K562 (cell line): ENCODE measurements around the gene SAMD13. TPM values are rescaled to one million over a fixed set of nuclear protein-coding genes. Genes with fewer than 3 reads are reported as not detected.

Experiments used
- ATAC-seq: fragments of 200-7000 bp; cut with Tn5 transposase; 3 replicates; pipeline ENCODE4 v1.9.1; 2020; ENCODE audit warnings: moderate library complexity
- BruUV-seq: library from RNA; stranded (reverse); fragments of 400-500 nt; replicated peaks from 2 replicates; lab custom pipeline; 2021; lab: Mats Ljungman, UMichigan
- CTCF ChIA-PET: fragments of 300-600 bp; formaldehyde crosslinking; extraction: SDS; loops from one replicate; lab custom pipeline; 2021; ENCODE audit warnings: low intra/inter-chr PET ratio; lab: Yijun Ruan, JAX
- POLR2A ChIA-PET: fragments of 300-600, 350-650 bp; sonication (Branson Sonifier 250); formaldehyde crosslinking; extraction: SDS; loops from one replicate; lab custom pipeline; 2021; ENCODE audit warnings: antibody characterized with exemption, inconsistent platforms; lab: Yijun Ruan, JAX
- DNase-seq, 4 experiments: peaks; one replicate each; pipeline versions ENCODE4 v3.0.0 to v3.0.0-alpha.2; 2011 to 2018; ENCODE audit warnings: low spot score in 3 of 4, mixed read lengths in 3 of 4; ENCODE audit errors: extremely low read depth in 1 of 4
- FAIRE-seq: peaks from 2 replicates; lab custom pipeline; 2011; peaks lifted over from hg19 to GRCh38; lab: Jason Lieb, UNC
- H2AFZ ChIP-seq: 2 replicates; pipeline ENCODE4 v1.6.0; 2011; ENCODE audit warnings: low read depth, low read length, control low read depth, inconsistent platforms
- H3K27ac ChIP-seq: fragments of 200-600 bp; 3 replicates; pipeline ENCODE4 v1.8.0; 2011; ENCODE audit warnings: low read depth, mild to moderate bottlenecking, control low read depth, inconsistent platforms, low read length, moderate library complexity, mixed read lengths; ENCODE audit errors: extremely low read depth
- H3K27me3 ChIP-seq, 2 experiments: fragments of 300-600 bp in 1 of 2; 2 replicates in 1 of 2; 3 replicates in 1 of 2; pipeline versions ENCODE4 v1.6.0 to v1.8.0; 2011; ENCODE audit warnings: inconsistent platforms in 2 of 2, low read length in 2 of 2, mild to moderate bottlenecking in 1 of 2, mixed read lengths in 1 of 2, moderate library complexity in 1 of 2; ENCODE audit not compliant: control insufficient read depth in 2 of 2, insufficient read depth in 2 of 2
- H3K36me3 ChIP-seq: fragments of 300-600 bp; 3 replicates; pipeline ENCODE4 v1.8.0; 2011; ENCODE audit warnings: mild to moderate bottlenecking, low read length, inconsistent platforms; ENCODE audit not compliant: control insufficient read depth, insufficient read depth
- H3K4me1 ChIP-seq, 2 experiments: fragments of 200-600 bp in 1 of 2; replicated peaks in 1 of 2; 2 replicates in 1 of 2; 3 replicates in 1 of 2; pipeline versions ENCODE4 v1.5.1 to v1.8.0; 2011; ENCODE audit warnings: inconsistent platforms in 2 of 2, low read length in 2 of 2, mild to moderate bottlenecking in 1 of 2, mixed read lengths in 1 of 2, moderate library complexity in 1 of 2; ENCODE audit not compliant: control insufficient read depth in 2 of 2, insufficient read depth in 2 of 2
- H3K4me2 ChIP-seq: 2 replicates; pipeline ENCODE4 v1.6.1; 2011; ENCODE audit warnings: low read length, control low read depth, inconsistent platforms, mixed read lengths; ENCODE audit not compliant: insufficient read depth
- H3K4me3 ChIP-seq: fragments of 200-600 bp; sonication (generic), shearing (Covaris generic); 2 replicates; pipeline ENCODE4 v1.5.1; 2016; ENCODE audit warnings: control low read depth, inconsistent platforms
- H3K79me2 ChIP-seq: fragments of 200-600 bp; 3 replicates; pipeline ENCODE4 v1.8.0; 2011; ENCODE audit warnings: low read length, inconsistent platforms; ENCODE audit not compliant: control insufficient read depth, insufficient read depth
- H3K9ac ChIP-seq, 2 experiments: 2 replicates each; pipeline versions ENCODE4 v1.6.0 to v1.6.1; 2011; ENCODE audit warnings: low read depth in 2 of 2, low read length in 2 of 2, control low read depth in 1 of 2, inconsistent platforms in 1 of 2, mild to moderate bottlenecking in 1 of 2, mixed read lengths in 1 of 2; ENCODE audit not compliant: insufficient read depth in 1 of 2
- H3K9me1 ChIP-seq: one replicate; pipeline ENCODE4 v1.6.0; 2011; ENCODE audit warnings: inconsistent platforms, mild to moderate bottlenecking, low read length, moderate library complexity; ENCODE audit not compliant: control insufficient read depth, insufficient read depth
- H3K9me3 ChIP-seq: replicated peaks from 2 replicates; pipeline ENCODE4 v1.5.1; 2011; ENCODE audit warnings: low read depth, low read length, inconsistent platforms; ENCODE audit not compliant: control insufficient read depth, insufficient read depth
- H4K20me1 ChIP-seq: replicated peaks from 2 replicates; pipeline ENCODE4 v1.6.1; 2011; ENCODE audit warnings: low read length, inconsistent platforms, mixed read lengths; ENCODE audit not compliant: control insufficient read depth, insufficient read depth
- ATF7 ChIP-seq: fragments of 450-650 bp; IDR thresholded peaks from 2 replicates; pipeline ENCODE4 v1.7.1; 2014; ENCODE audit warnings: mild to moderate bottlenecking, moderate library complexity
- CC2D1A ChIP-seq: fragments of 450-650 bp; IDR thresholded peaks from 2 replicates; pipeline ENCODE4 v1.6.1; 2017; ENCODE audit warnings: mild to moderate bottlenecking
- FOXM1 ChIP-seq, 2 experiments: fragments of 450-650 bp in 1 of 2; sonication (generic) in 1 of 2; formaldehyde crosslinking in 1 of 2; IDR thresholded peaks; 2 replicates each; pipeline versions ENCODE4 v1.6.1 to v1.9.0; 2017 to 2022; ENCODE audit warnings: low read depth in 2 of 2, mild to moderate bottlenecking in 2 of 2, missing genetic modification reagents in 1 of 2, moderate library complexity in 1 of 2
- NCOA6 ChIP-seq: fragments of 450-650 bp; IDR thresholded peaks from 2 replicates; pipeline ENCODE4 v1.6.1; 2017; ENCODE audit warnings: mild to moderate bottlenecking
- TRIM28 ChIP-seq: fragments of 450-650 bp; IDR thresholded peaks from 2 replicates; pipeline ENCODE4 v1.6.1; 2017
- ZNF124 ChIP-seq: sonication (generic); formaldehyde crosslinking; IDR thresholded peaks from 2 replicates; pipeline ENCODE4 v1.8.1; 2022; ENCODE audit warnings: missing genetic modification reagents
- ZNF76 ChIP-seq: fragments of 250-450 bp; sonication (Bioruptor Pico); IDR thresholded peaks from 2 replicates; pipeline ENCODE4 v1.4.0; 2020; ENCODE audit warnings: mild to moderate bottlenecking, moderate library complexity, borderline replicate concordance
- whole genome bisulfite sequencing: fragments of 100-300 bp; shearing (Covaris generic); methylation state at CpG from one replicate; pipeline ENCODE4 v1.1.6; 2016; ENCODE audit warnings: low coverage, mixed read lengths; ENCODE audit not compliant: insufficient coverage; ENCODE audit errors: missing lambda C conversion rate; 5-methylcytosine and 5-hydroxymethylcytosine counted together
- in situ Hi-C: fragments of 300-500 bp; cut with MboI; formaldehyde crosslinking; loops from 4 replicates; pipeline ENCODE4 v1.15.0; 2018; ENCODE audit warnings: inconsistent platforms, mixed read lengths
- intact Hi-C: fragments of 100-400 bp; cut with micrococcal nuclease; formaldehyde crosslinking; loops from 2 replicates; pipeline ENCODE4 v1.14.2; 2022
- polyA plus RNA-seq, 8 experiments: library from polyadenylated mRNA; depleted of rRNA in 4 of 8; stranded (reverse) in 5 of 8; unstranded in 3 of 8; fragments of >200 nt; fragmentation: Nextera tagmentation in 2 of 8; fragmentation: Illumina TruSeq in 1 of 8; extraction: Ambion mirVana in 2 of 8; extraction: Trizol in 1 of 8; gene quantifications; 2 replicates each; pipeline versions ENCODE4 v1.2.1 to v1.2.3, GENCODE V29; 2011 to 2014; ENCODE audit warnings: inconsistent platforms in 1 of 8, missing spikeins in 1 of 8
- total RNA-seq, 7 experiments: library from RNA; depleted of rRNA in 6 of 7; stranded (reverse); fragments of >200 nt in 6 of 7; fragmentation: Illumina TruSeq in 2 of 7; extraction: Trizol in 2 of 7; gene quantifications; 2 replicates each; pipeline versions ENCODE4 v1.2.1 to v1.2.3, GENCODE V29; 2011 to 2021; ENCODE audit warnings: low replicate concordance in 1 of 7
- TF ChIP-seq, protein P1 (sequence below): fragments of 250-450 bp; sonication (Bioruptor Pico); IDR thresholded peaks from 2 replicates; pipeline ENCODE4 v1.5.1; 2021; ENCODE audit warnings: mild to moderate bottlenecking
- TF ChIP-seq, protein P2 (sequence below): sonication (generic); formaldehyde crosslinking; IDR thresholded peaks from 2 replicates; pipeline ENCODE4 v1.8.0; 2022; ENCODE audit warnings: mild to moderate bottlenecking, missing genetic modification reagents

Gene SAMD13
- total and polyA plus RNA-seq, 9 of the 15 experiments (the other 6 are each of a cell fraction or from before 2014, with no cell fraction given): 0.78 to 2.7 (median 1.00) TPM

DNA sequence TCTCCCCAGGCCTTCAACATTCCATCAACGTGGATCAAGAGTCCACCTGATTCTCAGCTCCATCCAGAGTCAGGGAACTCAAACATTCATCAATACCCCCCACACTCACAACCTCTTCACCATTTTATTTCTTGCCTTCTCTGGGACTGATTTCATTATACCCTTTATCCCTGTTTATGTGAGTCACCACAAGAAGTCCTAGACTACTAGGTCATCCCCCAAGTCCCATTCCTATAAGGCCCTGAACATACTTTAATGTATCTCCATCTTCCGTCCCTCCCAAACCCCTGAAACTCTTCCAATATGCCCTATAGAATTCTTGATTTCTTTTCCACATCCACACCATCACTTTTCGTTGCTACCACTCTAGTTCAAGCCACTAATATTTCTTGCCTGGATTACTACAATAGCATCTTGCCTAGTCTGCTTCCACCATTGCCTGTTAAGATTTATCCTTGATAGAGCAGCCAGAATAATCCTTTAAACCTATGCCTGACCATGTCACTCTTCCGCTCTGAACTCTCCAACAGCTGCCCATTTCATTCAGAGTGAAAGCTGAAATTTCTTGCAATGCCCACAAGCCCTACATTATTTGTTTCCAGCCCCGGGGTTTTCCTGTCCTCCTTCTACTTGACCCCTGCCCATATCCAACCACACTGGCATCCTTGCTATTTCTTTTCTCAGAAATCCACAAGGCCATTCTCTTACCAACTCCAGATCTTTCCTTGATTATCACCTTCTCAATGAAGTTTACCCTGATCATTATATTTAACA, 9.4 kb upstream of the SAMD13 start:
- Histone ChIP-seq H3K27ac (no peak overlapping the region), H3K4me2 (no peak overlapping the region), H3K4me3 (no peak overlapping the region), H3K4me1 (no peaks in the 10 kb centered on the region), H3K36me3 (no peaks in the 10 kb centered on the region), H3K9me3 (0 out of 2 replicates have a peak, but pooled peaks cover 2% of the 10 kb centered on the region), H2AFZ (no peak overlapping the region), H3K9ac (no peak overlapping the region), H3K79me2 (no peaks in the 10 kb centered on the region), H3K9me1 (no peaks in the 10 kb centered on the region), H4K20me1 (no peaks in the 10 kb centered on the region), H3K27me3 (no peaks in the 10 kb centered on the region)
- TF ChIP-seq, protein P1, sequence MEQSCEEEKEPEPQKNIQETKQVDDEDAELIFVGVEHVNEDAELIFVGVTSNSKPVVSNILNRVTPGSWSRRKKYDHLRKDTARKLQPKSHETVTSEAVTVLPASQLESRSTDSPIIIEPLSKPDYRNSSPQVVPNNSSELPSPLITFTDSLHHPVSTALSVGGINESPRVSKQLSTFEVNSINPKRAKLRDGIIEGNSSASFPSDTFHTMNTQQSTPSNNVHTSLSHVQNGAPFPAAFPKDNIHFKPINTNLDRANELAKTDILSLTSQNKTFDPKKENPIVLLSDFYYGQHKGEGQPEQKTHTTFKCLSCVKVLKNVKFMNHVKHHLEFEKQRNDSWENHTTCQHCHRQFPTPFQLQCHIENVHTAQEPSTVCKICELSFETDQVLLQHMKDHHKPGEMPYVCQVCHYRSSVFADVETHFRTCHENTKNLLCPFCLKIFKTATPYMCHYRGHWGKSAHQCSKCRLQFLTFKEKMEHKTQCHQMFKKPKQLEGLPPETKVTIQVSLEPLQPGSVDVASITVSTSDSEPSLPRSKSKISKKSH: no peak
- no peak for TF ChIP-seq NCOA6
- no peak for TF ChIP-seq ZNF124
- TF ChIP-seq ZNF76: no peak
- no peak for TF ChIP-seq TRIM28
- no peak for TF ChIP-seq ATF7
- TF ChIP-seq, protein P2, sequence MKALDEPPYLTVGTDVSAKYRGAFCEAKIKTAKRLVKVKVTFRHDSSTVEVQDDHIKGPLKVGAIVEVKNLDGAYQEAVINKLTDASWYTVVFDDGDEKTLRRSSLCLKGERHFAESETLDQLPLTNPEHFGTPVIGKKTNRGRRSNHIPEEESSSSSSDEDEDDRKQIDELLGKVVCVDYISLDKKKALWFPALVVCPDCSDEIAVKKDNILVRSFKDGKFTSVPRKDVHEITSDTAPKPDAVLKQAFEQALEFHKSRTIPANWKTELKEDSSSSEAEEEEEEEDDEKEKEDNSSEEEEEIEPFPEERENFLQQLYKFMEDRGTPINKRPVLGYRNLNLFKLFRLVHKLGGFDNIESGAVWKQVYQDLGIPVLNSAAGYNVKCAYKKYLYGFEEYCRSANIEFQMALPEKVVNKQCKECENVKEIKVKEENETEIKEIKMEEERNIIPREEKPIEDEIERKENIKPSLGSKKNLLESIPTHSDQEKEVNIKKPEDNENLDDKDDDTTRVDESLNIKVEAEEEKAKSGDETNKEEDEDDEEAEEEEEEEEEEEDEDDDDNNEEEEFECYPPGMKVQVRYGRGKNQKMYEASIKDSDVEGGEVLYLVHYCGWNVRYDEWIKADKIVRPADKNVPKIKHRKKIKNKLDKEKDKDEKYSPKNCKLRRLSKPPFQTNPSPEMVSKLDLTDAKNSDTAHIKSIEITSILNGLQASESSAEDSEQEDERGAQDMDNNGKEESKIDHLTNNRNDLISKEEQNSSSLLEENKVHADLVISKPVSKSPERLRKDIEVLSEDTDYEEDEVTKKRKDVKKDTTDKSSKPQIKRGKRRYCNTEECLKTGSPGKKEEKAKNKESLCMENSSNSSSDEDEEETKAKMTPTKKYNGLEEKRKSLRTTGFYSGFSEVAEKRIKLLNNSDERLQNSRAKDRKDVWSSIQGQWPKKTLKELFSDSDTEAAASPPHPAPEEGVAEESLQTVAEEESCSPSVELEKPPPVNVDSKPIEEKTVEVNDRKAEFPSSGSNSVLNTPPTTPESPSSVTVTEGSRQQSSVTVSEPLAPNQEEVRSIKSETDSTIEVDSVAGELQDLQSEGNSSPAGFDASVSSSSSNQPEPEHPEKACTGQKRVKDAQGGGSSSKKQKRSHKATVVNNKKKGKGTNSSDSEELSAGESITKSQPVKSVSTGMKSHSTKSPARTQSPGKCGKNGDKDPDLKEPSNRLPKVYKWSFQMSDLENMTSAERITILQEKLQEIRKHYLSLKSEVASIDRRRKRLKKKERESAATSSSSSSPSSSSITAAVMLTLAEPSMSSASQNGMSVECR: no peak
- TF ChIP-seq CC2D1A: no peak
- no peak for TF ChIP-seq FOXM1 (IDR thresholded peaks at IDR 0.05; ENCODE audit: low read depth)
- no peak for TF ChIP-seq FOXM1 (CRISPR knock-in tag; IDR thresholded peaks at IDR 0.05; ENCODE audit: low read depth)
- ChIA-PET CTCF (no interaction called here), POLR2A (interaction anchor here (1.0 kb wide), 1 partner anchor 21 kb away, joined by 3 read pairs; no protein-coding TSS in a partner anchor)
- ATAC-seq (no peak), FAIRE-seq (no peak), DNase-seq (no peak)
- in situ Hi-C loops: loop anchor here (10.0 kb wide), 1 partner anchor 323 kb away; no protein-coding TSS in a partner anchor
- BruUV-seq: no TSS peak
- WGBS: 21% methylated on average over 5 of the region's 5 CpGs
- intact Hi-C loops: loop anchor here (10.0 kb wide), 1 partner anchor 357 kb away; no protein-coding TSS in a partner anchor
